Endothelial cell of umbilical vein (primary cell): ENCODE results near the gene OGG1. TPM values are rescaled to one million over a fixed set of nuclear protein-coding genes. Genes with fewer than 3 reads are reported as not detected.

Experiments used
- BruUV-seq: library from RNA; stranded (reverse); fragments of 400-500 nt; replicated peaks from 2 replicates; lab custom pipeline; 2021; lab: Mats Ljungman, UMichigan
- CTCF ChIA-PET: fragments of 300-600, 350-600 bp; sonication (Branson Sonifier 250); formaldehyde crosslinking; loops from one replicate; lab custom pipeline; 2021; ENCODE audit warnings: antibody characterized with exemption, inconsistent platforms; lab: Charles Lee
- POLR2A ChIA-PET: fragments of 300-600, 350-600 bp; sonication (Branson Sonifier 250); formaldehyde crosslinking; loops from one replicate; lab custom pipeline; 2021; ENCODE audit warnings: antibody characterized with exemption, inconsistent platforms; lab: Charles Lee
- DNase-seq: peaks from one replicate; pipeline ENCODE4 v3.0.0-alpha.2; 2011; ENCODE audit warnings: low read depth, low spot score
- FAIRE-seq: peaks from 2 replicates; lab custom pipeline; 2011; peaks lifted over from hg19 to GRCh38; lab: Jason Lieb, UNC
- H2AFZ ChIP-seq: 2 replicates; pipeline ENCODE4 v1.6.0; 2012; ENCODE audit warnings: low read depth, low read length, control low read depth, inconsistent platforms
- H3K27ac ChIP-seq: 2 replicates; pipeline ENCODE4 v1.5.1; 2011; ENCODE audit warnings: low read depth, mild to moderate bottlenecking, control low read depth, low read length, moderate library complexity; ENCODE audit not compliant: insufficient read depth
- H3K27me3 ChIP-seq, 2 experiments: 2 replicates each; pipeline versions ENCODE4 v1.6.0 to v1.6.1; 2011; ENCODE audit warnings: low read length in 2 of 2, mixed read lengths in 1 of 2; ENCODE audit not compliant: control insufficient read depth in 2 of 2, insufficient read depth in 2 of 2
- H3K36me3 ChIP-seq, 2 experiments: 2 replicates in 1 of 2; 3 replicates in 1 of 2; pipeline ENCODE4 v1.5.1; 2011; ENCODE audit warnings: low read length in 2 of 2, mild to moderate bottlenecking in 1 of 2, moderate library complexity in 1 of 2; ENCODE audit not compliant: control insufficient read depth in 2 of 2, insufficient read depth in 2 of 2; ENCODE audit errors: extremely low read depth in 1 of 2
- H3K4me1 ChIP-seq: 3 replicates; pipeline ENCODE4 v1.5.1; 2011; ENCODE audit warnings: mild to moderate bottlenecking, low read length; ENCODE audit not compliant: control insufficient read depth, insufficient read depth; ENCODE audit errors: extremely low read depth
- H3K4me2 ChIP-seq: 2 replicates; pipeline ENCODE4 v1.6.1; 2011; ENCODE audit warnings: low read length, control low read depth, mixed read lengths; ENCODE audit not compliant: insufficient read depth
- H3K4me3 ChIP-seq, 3 experiments: fragments of 200-600 bp in 1 of 3; sonication (generic), shearing (Covaris generic) in 1 of 3; replicated peaks in 1 of 3; 2 replicates each; pipeline ENCODE4 v1.5.1; 2011 to 2016; ENCODE audit warnings: control low read depth in 3 of 3, low read length in 3 of 3, mild to moderate bottlenecking in 2 of 3, inconsistent platforms in 1 of 3, low read depth in 1 of 3, moderate library complexity in 1 of 3; ENCODE audit not compliant: insufficient read depth in 1 of 3
- H3K79me2 ChIP-seq: 2 replicates; pipeline ENCODE4 v1.6.0; 2012; ENCODE audit warnings: low read length, inconsistent platforms; ENCODE audit not compliant: control insufficient read depth, insufficient read depth
- H3K9ac ChIP-seq: replicated peaks from 2 replicates; pipeline ENCODE3; 2011; ENCODE audit warnings: low read length, control low read depth; ENCODE audit not compliant: insufficient read depth; ENCODE audit errors: extremely low read depth
- H3K9me1 ChIP-seq: replicated peaks from 3 replicates; pipeline ENCODE4 v1.6.0; 2011; ENCODE audit warnings: mild to moderate bottlenecking, low read length; ENCODE audit not compliant: control insufficient read depth, insufficient read depth; ENCODE audit errors: extremely low read depth
- H3K9me3 ChIP-seq: replicated peaks from 2 replicates; pipeline ENCODE4 v1.5.1; 2012; ENCODE audit warnings: low read length, inconsistent platforms; ENCODE audit not compliant: control insufficient read depth, insufficient read depth
- H4K20me1 ChIP-seq: replicated peaks from 2 replicates; pipeline ENCODE3; 2011; ENCODE audit warnings: mild to moderate bottlenecking, low read length; ENCODE audit not compliant: control insufficient read depth, insufficient read depth; ENCODE audit errors: extremely low read depth
- CTCF ChIP-seq, 2 donors: IDR thresholded peaks; 1 replicate in 1 of 2; 2 replicates in 1 of 2; pipeline ENCODE4 v1.5.1; 2011; ENCODE audit warnings: low read length in 2 of 2, mild to moderate bottlenecking in 2 of 2, moderate library complexity in 2 of 2, control low read depth in 1 of 2, inconsistent platforms in 1 of 2, low read depth in 1 of 2; ENCODE audit not compliant: insufficient read depth in 1 of 2; ENCODE audit errors: extremely low read depth in 1 of 2
- EZH2 ChIP-seq: IDR thresholded peaks from 2 replicates; pipeline ENCODE4 v1.6.1; 2012; ENCODE audit warnings: borderline replicate concordance, low read depth, mild to moderate bottlenecking, moderate library complexity, low read length, inconsistent platforms; ENCODE audit not compliant: severe bottlenecking
- FOS ChIP-seq: IDR thresholded peaks from 2 replicates; pipeline ENCODE4 v1.6.1; 2011; ENCODE audit warnings: mild to moderate bottlenecking, low read length, moderate library complexity, borderline replicate concordance; ENCODE audit not compliant: insufficient read depth
- GATA2 ChIP-seq: IDR thresholded peaks from 2 replicates; pipeline ENCODE4 v1.7.0; 2011; ENCODE audit warnings: low read depth, mild to moderate bottlenecking, moderate library complexity, mixed read lengths, low read length; ENCODE audit not compliant: insufficient read length, insufficient read depth
- JUN ChIP-seq: IDR thresholded peaks from 2 replicates; pipeline ENCODE4 v1.6.1; 2011; ENCODE audit warnings: borderline replicate concordance, low read depth; ENCODE audit not compliant: insufficient read length, insufficient read depth
- MAX ChIP-seq: IDR thresholded peaks from 2 replicates; pipeline ENCODE4 v1.6.1; 2011; ENCODE audit not compliant: insufficient read depth, insufficient read length
- MYC ChIP-seq: IDR thresholded peaks from one replicate; pipeline ENCODE4 v1.6.1; 2011; ENCODE audit warnings: mild to moderate bottlenecking, low read depth, low read length
- POLR2A ChIP-seq: IDR thresholded peaks from 2 replicates; pipeline ENCODE4 v1.6.1; 2012; ENCODE audit warnings: low read depth, mild to moderate bottlenecking, control low read depth, low read length
- POLR2AphosphoS5 ChIP-seq: IDR thresholded peaks from 2 replicates; pipeline ENCODE4 v1.6.1; 2012; ENCODE audit warnings: low read depth, mild to moderate bottlenecking, control low read depth, low read length, moderate library complexity; ENCODE audit not compliant: insufficient read depth
- dilution Hi-C: fragments of 300-500 bp; cut with MboI; formaldehyde crosslinking; loops from one replicate; pipeline ENCODE4 v1.15.0; 2019; ENCODE audit warnings: low sequenced_read_pairs; ENCODE audit not compliant: extremely low pct_ligation_motif_present
- intact Hi-C: fragments of 100-400 bp; cut with micrococcal nuclease; formaldehyde crosslinking; loops from one replicate; pipeline ENCODE4 v1.10.0; 2022
- polyA plus RNA-seq, 4 experiments: library from polyadenylated mRNA; depleted of rRNA in 3 of 4; stranded (reverse) in 3 of 4; unstranded in 1 of 4; fragments of >200 nt; gene quantifications; 2 replicates each; pipeline versions ENCODE4 v1.2.1 to v1.2.3, GENCODE V29; 2011 to 2012; ENCODE audit warnings: missing spikeins in 1 of 4
- total RNA-seq: library from RNA; stranded (reverse); gene quantifications from 2 replicates; pipeline ENCODE4 v1.2.3, GENCODE V29; 2021

OGG1 gene
- total and polyA plus RNA-seq, 2 donors (not counting 3 experiments of a cell fraction or from before 2014, with no cell fraction given), result 24.1 to 32.1 TPM

- ChIA-PET POLR2A (interaction anchor here (1.0 kb wide), 1 partner anchor 76 kb away, joined by 3 read pairs; no protein-coding TSS in a partner anchor), CTCF (interaction anchor here (0.5 to 1.8 kb wide), 3 partner anchors 10 to 76 kb away, joined by 3 to 10 read pairs (median 3); no protein-coding TSS in a partner anchor)
- Histone ChIP-seq H3K36me3 (peaks cover 0 to 3% of the 10 kb centered on the region in 2 experiments), H3K9ac (peak overlapping the region; percentile 97), H3K79me2 (peaks cover 36% of the 10 kb centered on the region), H2AFZ (peak overlapping the region; percentile 40), H3K27ac (peak overlapping the region; percentile 93), H3K4me2 (peak overlapping the region; percentile 56), H3K4me3 (peak overlapping the region; percentile 68 to 88 (median 88)), H4K20me1 (no peaks in the 10 kb centered on the region), H3K9me1 (no peaks in the 10 kb centered on the region), H3K27me3 (no peaks in the 10 kb centered on the region), H3K9me3 (no peaks in the 10 kb centered on the region), H3K4me1 (peaks cover 13% of the 10 kb centered on the region)
- BruUV-seq, result TSS peak; percentile 76
- FAIRE-seq (no peak), DNase-seq (no peak)
- no peak for TF ChIP-seq CTCF (IDR thresholded peaks at IDR 0.05; ENCODE audit: extremely low read depth in 1 of 2, insufficient read depth in 1 of 2, low read depth in 1 of 2, low read length in 2 of 2)
- no peak for TF ChIP-seq FOS
- no peak for TF ChIP-seq MYC
- TF ChIP-seq GATA2, result no peak
- TF ChIP-seq MAX, result no peak
- no peak for TF ChIP-seq POLR2AphosphoS5
- no peak for TF ChIP-seq EZH2
- TF ChIP-seq JUN, result no peak
- no peak for TF ChIP-seq POLR2A
- dilution Hi-C loops (no loop called here), intact Hi-C loops (loop anchor here (1.0 to 5.0 kb wide), 7 partner anchors 43 to 395 kb away; partner anchors contain the start of genes BRPF1, CRELD1, IL17RC and MTMR14)
Observed at GRCh38 chr3:9791790-9792404, 42.1 kb downstream of the OGG1 start.
